H1 (cell line): ENCODE data around the gene SPARC. TPM values are rescaled to one million over a fixed set of nuclear protein-coding genes. Genes with fewer than 3 reads are reported as not detected.

ENCODE experiments used
- JUND ChIP-seq: IDR thresholded peaks from 2 replicates; pipeline ENCODE4 v1.6.1; 2011; ENCODE audit warnings: mild to moderate bottlenecking, improper control_type of control experiment, low read length
- MAX ChIP-seq: IDR thresholded peaks from 2 replicates; pipeline ENCODE4 v1.6.1; 2012; ENCODE audit warnings: inconsistent platforms
- RAD21 ChIP-seq, 2 experiments: IDR thresholded peaks in 1 of 2; conservative IDR thresholded peaks in 1 of 2; 2 replicates each; pipeline ENCODE4 v1.6.1; 2011; ENCODE audit warnings: low read depth in 2 of 2, low read length in 2 of 2, improper control_type of control experiment in 1 of 2, inconsistent platforms in 1 of 2, mild to moderate bottlenecking in 1 of 2, moderate library complexity in 1 of 2
- RBBP5 ChIP-seq: IDR thresholded peaks from 2 replicates; pipeline ENCODE4 v1.7.1; 2012; ENCODE audit warnings: low read depth, mild to moderate bottlenecking, inconsistent platforms, low read length, moderate library complexity, borderline replicate concordance
- polyA plus RNA-seq, 7 experiments: library from polyadenylated mRNA; depleted of rRNA in 3 of 7; stranded (reverse) in 5 of 7; unstranded in 2 of 7; fragments of >200 nt in 5 of 7; fragments of 200-250 nt in 2 of 7; gene quantifications; 1 replicate in 5 of 7; 2 replicates in 1 of 7; 4 replicates in 1 of 7; pipeline versions ENCODE4 v1.2.1 to v1.2.3, GENCODE V29; 2011 to 2013; ENCODE audit warnings: missing spikeins in 2 of 7, mixed read lengths in 2 of 7
- total RNA-seq: library from RNA; stranded (reverse); fragmentation: NEBNext Ultra II Directional; extraction: Animal tissue kit (Norgen Biotek cat#: 25700); gene quantifications from 2 replicates; pipeline ENCODE4 v1.2.1, GENCODE V29; 2021

Gene SPARC
- total and polyA plus RNA-seq, 2 of the 8 experiments (the other 6 are each of a cell fraction or from before 2014, with no cell fraction given), result 375 to 438 TPM

- no peak for TF ChIP-seq RAD21 (IDR thresholded peaks at IDR 0.05 in 1 of 2, conservative IDR thresholded peaks at IDR 0.05 in 1 of 2; ENCODE audit: low read depth in 2 of 2, low read length in 2 of 2)
- no peak for TF ChIP-seq MAX
- no peak for TF ChIP-seq JUND
- no peak for TF ChIP-seq RBBP5
These were observed 7.3 kb upstream of the SPARC start (continued) for GRCh38 chr5:151694035-151694485.
